ENCODE measurements around the gene STK17B.

Gene STK17B

DNA sequence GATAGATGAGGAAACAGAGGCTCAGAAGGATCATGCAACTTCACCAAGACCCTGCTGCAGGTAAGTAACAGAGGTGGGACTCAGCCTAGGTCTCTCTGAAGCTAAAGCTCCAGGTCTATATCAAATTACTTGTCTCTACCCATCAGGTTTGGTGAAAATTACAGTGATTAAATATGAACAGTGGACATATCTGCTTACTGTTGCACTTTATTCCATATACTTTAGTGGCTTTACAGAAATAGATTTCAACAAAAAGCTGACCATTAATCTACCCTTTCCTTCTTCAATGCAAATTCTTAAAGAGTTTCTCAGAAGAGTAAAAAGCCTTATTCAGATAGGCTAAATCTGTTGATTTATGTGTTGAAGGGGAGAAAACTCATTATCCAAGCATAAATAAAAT, 42.8 kb upstream of the STK17B start:
- TF ChIP-seq, protein P1, sequence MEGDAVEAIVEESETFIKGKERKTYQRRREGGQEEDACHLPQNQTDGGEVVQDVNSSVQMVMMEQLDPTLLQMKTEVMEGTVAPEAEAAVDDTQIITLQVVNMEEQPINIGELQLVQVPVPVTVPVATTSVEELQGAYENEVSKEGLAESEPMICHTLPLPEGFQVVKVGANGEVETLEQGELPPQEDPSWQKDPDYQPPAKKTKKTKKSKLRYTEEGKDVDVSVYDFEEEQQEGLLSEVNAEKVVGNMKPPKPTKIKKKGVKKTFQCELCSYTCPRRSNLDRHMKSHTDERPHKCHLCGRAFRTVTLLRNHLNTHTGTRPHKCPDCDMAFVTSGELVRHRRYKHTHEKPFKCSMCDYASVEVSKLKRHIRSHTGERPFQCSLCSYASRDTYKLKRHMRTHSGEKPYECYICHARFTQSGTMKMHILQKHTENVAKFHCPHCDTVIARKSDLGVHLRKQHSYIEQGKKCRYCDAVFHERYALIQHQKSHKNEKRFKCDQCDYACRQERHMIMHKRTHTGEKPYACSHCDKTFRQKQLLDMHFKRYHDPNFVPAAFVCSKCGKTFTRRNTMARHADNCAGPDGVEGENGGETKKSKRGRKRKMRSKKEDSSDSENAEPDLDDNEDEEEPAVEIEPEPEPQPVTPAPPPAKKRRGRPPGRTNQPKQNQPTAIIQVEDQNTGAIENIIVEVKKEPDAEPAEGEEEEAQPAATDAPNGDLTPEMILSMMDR (IDR thresholded peaks at IDR 0.05; ENCODE audit: control insufficient read depth, insufficient read depth, low read depth, low read length, missing control alignments): no peak

DNA sequence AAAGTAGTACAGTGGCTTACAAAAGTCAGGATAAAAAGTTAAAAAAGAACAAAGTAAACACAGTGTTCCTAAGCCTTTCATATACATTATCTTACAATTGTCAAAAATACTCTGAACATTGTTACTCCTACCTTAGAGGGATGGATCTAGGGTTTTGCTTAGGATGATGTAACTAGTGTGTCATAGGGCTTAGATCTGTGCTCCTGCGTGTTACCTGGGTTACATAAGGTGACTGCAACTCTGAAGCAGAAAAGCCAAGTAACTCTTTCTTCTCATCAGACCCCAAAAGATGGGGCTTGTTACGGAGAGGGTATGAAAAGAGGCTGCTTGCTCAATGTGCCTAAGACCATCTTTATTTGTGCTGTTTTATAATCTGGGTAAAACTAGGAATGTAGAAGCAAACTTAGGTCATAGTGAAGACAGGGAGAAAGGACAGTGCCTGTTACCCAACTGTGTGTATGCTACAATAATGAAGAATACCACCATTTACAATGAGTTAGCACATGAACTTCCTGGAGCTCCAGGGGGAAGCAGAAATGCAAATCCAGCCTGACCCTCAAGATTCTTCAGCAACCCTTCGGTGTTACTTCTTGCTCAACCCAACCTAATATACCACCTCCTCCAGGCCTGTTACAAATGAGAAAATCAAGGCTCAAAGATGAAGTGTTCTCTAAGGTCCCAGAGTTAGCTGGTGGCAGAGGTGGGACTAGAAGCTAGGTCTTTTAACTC, 42.0 kb upstream of the STK17B start:
- H3K4me3 ChIP-seq (ENCODE audit: control insufficient read depth, low read depth, low read length): no peak overlapping the region
- no peak for DNase-seq (ENCODE audit: low read depth)
- TF ChIP-seq, protein P1 (IDR thresholded peaks at IDR 0.05; ENCODE audit: control insufficient read depth, insufficient read depth, low read depth, low read length, missing control alignments): no peak

More for the DNA sequence above, 42.8 kb upstream of the STK17B start:
- H3K4me3 ChIP-seq (ENCODE audit: control insufficient read depth, low read depth, low read length): no peak overlapping the region
- no peak for DNase-seq (ENCODE audit: low read depth)

DNA sequence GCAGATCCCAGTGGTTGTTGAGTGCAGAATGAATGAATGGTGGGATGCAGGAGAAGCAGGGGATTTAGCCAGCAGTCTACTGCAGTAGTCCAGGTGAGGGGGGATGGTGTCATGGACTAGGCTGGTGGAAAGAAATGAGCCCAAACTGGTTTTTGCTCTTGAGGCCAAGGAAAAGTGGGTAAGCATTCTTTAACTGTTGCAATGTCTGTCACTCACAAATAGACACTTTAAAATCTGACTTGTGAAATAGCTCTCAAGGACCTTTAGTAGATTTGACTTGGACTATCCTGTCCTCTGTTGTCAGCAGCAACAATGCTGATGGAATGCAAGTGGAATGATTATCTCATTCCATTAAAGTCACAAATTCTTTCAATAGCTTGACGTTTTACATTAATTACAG, 37.5 kb upstream of the STK17B start:
- H3K4me3 ChIP-seq (ENCODE audit: control insufficient read depth, low read depth, low read length): no peak overlapping the region
- no peak for DNase-seq (ENCODE audit: low read depth)
- TF ChIP-seq, protein P1 (IDR thresholded peaks at IDR 0.05; ENCODE audit: control insufficient read depth, insufficient read depth, low read depth, low read length, missing control alignments): no peak

DNA sequence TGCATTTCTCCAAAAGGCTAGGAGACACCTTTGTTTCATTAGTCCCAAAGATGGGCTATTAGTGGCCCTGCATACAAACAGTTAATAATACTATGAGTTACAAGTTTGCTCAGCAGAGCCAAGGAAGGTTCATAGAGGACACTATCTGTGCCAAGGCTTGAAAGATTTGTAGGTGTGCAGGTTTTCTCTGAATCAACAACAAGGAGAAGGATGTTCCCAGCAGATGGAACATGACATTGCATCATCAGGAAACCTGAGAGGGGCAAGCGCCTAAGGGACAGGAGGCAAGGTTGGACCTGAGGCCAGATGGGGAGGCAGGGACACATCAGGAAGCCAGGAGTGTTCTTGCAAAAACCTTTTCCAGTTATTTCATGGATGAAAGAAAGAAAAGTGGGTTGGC, 35.4 kb upstream of the STK17B start:
- H3K4me3 ChIP-seq (ENCODE audit: control insufficient read depth, low read depth, low read length): no peak overlapping the region
- no peak for DNase-seq (ENCODE audit: low read depth)
- TF ChIP-seq, protein P1 (IDR thresholded peaks at IDR 0.05; ENCODE audit: control insufficient read depth, insufficient read depth, low read depth, low read length, missing control alignments): no peak

DNA sequence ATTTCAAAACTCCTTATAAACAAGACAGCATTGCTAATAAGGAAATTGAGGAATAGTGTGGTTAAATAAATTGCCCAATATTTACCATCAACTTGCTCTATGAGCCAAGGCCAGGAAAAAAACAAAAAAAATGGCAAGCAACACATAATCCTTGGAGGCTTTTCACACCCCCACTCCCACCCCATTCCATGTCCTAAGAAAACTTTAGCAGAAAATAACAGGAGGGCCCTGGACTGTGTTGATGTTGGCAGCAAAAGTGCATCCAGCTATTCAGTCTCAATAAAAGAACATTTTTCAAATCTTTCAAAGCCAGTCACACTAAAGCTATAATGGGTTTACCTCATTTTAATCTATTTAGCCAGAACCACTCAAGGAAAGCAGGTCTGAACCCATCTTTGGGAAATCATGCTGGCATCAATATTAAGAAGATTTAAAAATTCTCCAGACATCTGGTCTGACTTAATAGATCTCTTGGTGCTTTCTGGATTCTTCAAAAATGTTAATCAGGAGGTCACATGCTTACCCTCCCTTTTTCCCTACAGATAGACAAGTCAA, 34.6 kb upstream of the STK17B start:
- H3K4me3 ChIP-seq (ENCODE audit: control insufficient read depth, low read depth, low read length): no peak overlapping the region
- DNase-seq (ENCODE audit: low read depth): peak; percentile 90
- TF ChIP-seq, protein P1 (IDR thresholded peaks at IDR 0.05; ENCODE audit: control insufficient read depth, insufficient read depth, low read depth, low read length, missing control alignments): no peak

DNA sequence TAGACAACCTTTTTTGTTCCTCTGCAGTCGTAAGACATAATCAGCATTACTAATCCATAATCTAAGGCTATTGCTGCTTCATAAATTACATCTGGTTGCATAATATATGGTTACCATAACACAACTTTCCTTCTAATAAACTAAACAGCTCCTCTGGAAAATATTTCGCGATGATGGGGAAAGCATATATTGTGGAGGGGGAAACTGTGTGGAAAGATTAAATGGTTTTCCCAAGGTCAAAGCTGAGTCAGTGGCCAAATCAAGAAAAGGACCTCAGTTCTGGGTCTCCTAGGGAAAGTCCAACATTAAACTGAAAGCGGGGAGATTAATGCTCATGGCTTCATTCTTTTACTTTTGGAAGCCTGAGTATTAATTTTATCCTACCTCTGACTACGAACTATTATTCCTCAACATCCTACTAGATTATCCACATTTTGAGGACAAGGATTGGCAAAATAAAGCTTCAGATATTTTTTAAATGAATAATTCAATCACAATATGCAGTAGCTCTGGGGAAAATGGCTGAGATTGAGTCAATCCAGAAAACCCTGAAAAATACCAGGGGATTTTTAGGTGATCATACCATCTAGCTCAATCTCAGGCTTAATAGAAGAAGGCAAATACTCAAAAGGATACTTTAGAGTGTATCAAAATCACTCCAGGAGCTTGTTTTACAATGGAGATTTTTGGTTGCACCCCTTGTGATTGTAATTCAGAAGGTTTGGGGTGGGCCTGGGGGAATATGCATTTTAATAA, 33.8 kb upstream of the STK17B start:
- TF ChIP-seq, protein P1 (IDR thresholded peaks at IDR 0.05; ENCODE audit: control insufficient read depth, insufficient read depth, low read depth, low read length, missing control alignments): no peak
- peak; percentile 5 for DNase-seq (ENCODE audit: low read depth)
- no peak overlapping the region for H3K4me3 ChIP-seq (ENCODE audit: control insufficient read depth, low read depth, low read length)
